Heart left ventricle (tissue), 16 donors: Measurements from ENCODE around the gene UQCC3. TPM values are rescaled to one million over a fixed set of nuclear protein-coding genes. Genes with fewer than 3 reads are reported as not detected.
"Not testable (repeated sequence)": the region's sequence is repeated elsewhere in the genome, so short reads cannot be mapped to it uniquely, and the experiment has no call there.

Experiments
- ATAC-seq, 4 donors: fragments of 200-7000 bp; cut with Tn5 transposase; one replicate each; pipeline ENCODE4 v1.9.1; 2020 to 2022; ENCODE audit warnings: moderate library complexity in 4 of 4, mild to moderate bottlenecking in 3 of 4, moderate number of reproducible peaks in 1 of 4
- DNase-seq, 5 donors: peaks; one replicate each; pipeline ENCODE4 v3.0.0-alpha.2; 2020
- H3K27ac ChIP-seq, 12 donors: fragments of 200-600 bp; sonication (generic) in 4 of 12; one replicate each; pipeline versions ENCODE4 v1.5.0 to v1.8.0; 2016 to 2022; ENCODE audit warnings: mild to moderate bottlenecking in 2 of 12
- H3K27me3 ChIP-seq, 9 donors: fragments of 200-600 bp; sonication (generic) in 2 of 9; one replicate each; pipeline versions ENCODE4 v1.5.1 to v1.8.0; 2016 to 2022; ENCODE audit warnings: mild to moderate bottlenecking in 3 of 9
- H3K36me3 ChIP-seq, 9 donors: fragments of 200-600 bp; sonication (generic) in 2 of 9; one replicate each; pipeline versions ENCODE4 v1.5.0 to v1.8.0; 2018 to 2022; ENCODE audit warnings: mild to moderate bottlenecking in 2 of 9
- H3K4me1 ChIP-seq, 12 donors: fragments of 200-600 bp; sonication (generic) in 4 of 12; one replicate each; pipeline versions ENCODE4 v1.5.0 to v1.8.0; 2016 to 2022; ENCODE audit warnings: mild to moderate bottlenecking in 3 of 12
- H3K4me3 ChIP-seq, 12 donors: fragments of 200-600 bp; sonication (generic) in 4 of 12; one replicate each; pipeline versions ENCODE4 v1.5.0 to v1.8.0; 2017 to 2022; ENCODE audit warnings: mild to moderate bottlenecking in 9 of 12, moderate library complexity in 4 of 12
- H3K9me3 ChIP-seq, 12 donors: fragments of 200-600 bp; sonication (generic) in 4 of 12; one replicate each; pipeline versions ENCODE4 v1.5.0 to v1.8.0; 2016 to 2022; ENCODE audit warnings: mild to moderate bottlenecking in 1 of 12
- CTCF ChIP-seq, 12 donors: fragments of 200-600 bp; sonication (generic) in 4 of 12; IDR thresholded peaks; one replicate each; pipeline versions ENCODE4 v1.5.0 to v1.8.0; 2018 to 2022; ENCODE audit warnings: antibody characterized with exemption in 12 of 12, mild to moderate bottlenecking in 5 of 12
- POLR2A ChIP-seq, 2 donors: fragments of 450-650 bp; IDR thresholded peaks; one replicate each; pipeline ENCODE4 v1.6.1; 2017; ENCODE audit warnings: antibody characterized with exemption in 2 of 2, mild to moderate bottlenecking in 2 of 2, moderate library complexity in 2 of 2
- WGBS, 4 donors: extraction: QIAGEN DNeasy Blood & Tissue Kit in 2 of 4; methylation state at CpG; one replicate each; pipeline versions ENCODE4 v1.1.5 to v1.1.7; 2013 to 2018; 5-methylcytosine and 5-hydroxymethylcytosine counted together
- intact Hi-C, 10 donors: fragments of 100-400 bp; cut with DNase I; formaldehyde crosslinking; loops; one replicate each; pipeline versions ENCODE4 v1.11.1 to v1.14.2; 2022
- polyA plus RNA-seq, 2 donors: library from polyadenylated mRNA; stranded (reverse); fragments of 200-250 nt; gene quantifications; one replicate each; pipeline ENCODE4 v1.2.3, GENCODE V29; 2013
- total RNA-seq, 9 donors: library from RNA; depleted of rRNA in 2 of 9; stranded (reverse); fragments of >200 nt in 2 of 9; fragmentation: NEBNext Ultra II Directional in 3 of 9; extraction: Animal tissue kit (Norgen Biotek cat#: 25700) in 3 of 9; gene quantifications; one replicate each; pipeline versions ENCODE4 v1.1.0 to v1.2.4, GENCODE V29; 2016 to 2023
- donor health status: ischemic (EF 13 %, LVEDD 7.1; RV severe dilation, severe dysfunction).
- donor health status: healthy with polysubstance abuse.
- donor health status: DM: no; HTN: yes; CAD: no.
- donor health status: DM: no; HTN: no; CAD: no.
- donor health status: ischemic (EF 25% LVEDD 6.9; RV normal size, moderate dysfunction).
- donor health status: ischemic (EF 25% LVEDD 5.7; RV mildly dilated, moderate dysfunction).
- donor health status: healthy.
- donor health status: DM: yes; HTN: yes; CAD: no.
- donor health status: ischemic (EF 35%, LVEDD 5.7; RV mildly dilated, moderate dysfunction).
- donor health status: nonischemic (EF 11% LVEDD 7.7; RV severe dilation, severe dysfunction).
- donor health status: DM: yes; HTN: yes; CAD: no.
- donor health status: PGD.
- donor health status: ischemic (EF 29% LVEDD 5.4; RV normal size, mild dysfunction).
- donor health status: nonischemic (EF 23%, LVEDD 6.1; RV moderate dilation, normal function).

The UQCC3 gene
- total and polyA plus RNA-seq, 11 donors, result 5.3 to 15.8 (median 6.1) TPM

DNA sequence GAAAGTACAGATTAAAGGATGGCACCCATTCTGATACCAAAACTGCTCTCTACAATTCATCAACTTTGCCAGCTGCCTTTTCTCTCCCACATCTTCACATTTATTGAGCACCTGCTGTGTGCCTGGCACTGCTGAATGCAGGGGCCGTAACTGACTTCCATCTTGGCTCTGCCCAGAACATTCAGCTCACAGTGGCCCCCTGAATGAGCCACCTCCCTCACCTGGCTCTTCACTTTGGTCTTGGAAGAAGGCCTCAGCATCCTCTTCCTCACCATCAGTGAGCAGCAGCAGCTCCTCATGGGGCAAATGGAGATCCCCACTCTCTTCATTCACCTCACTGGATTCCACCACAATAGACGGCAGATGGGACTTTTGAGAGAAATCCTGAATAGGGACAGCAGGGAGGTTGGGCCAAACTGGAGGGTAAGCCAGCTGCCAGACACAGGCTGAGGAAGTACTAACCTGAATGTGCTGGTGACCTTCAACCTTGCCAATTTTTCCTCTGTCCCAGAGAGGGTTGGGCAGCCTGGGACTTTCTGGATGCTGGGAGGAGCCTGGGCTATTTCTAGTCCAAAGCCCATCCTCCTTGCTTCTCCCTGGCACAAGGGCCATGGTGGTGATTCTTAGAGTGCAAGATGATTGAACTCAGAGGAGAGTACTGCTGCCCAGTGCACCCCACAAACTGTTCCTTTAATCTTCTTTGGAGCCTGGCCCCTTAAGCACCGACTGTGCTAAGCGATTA lies 1.9 kb upstream of the UQCC3 start:
- Histone ChIP-seq H3K36me3 (peaks cover 0 to 34% (median 28%) of the 10 kb centered on the region in 9 donors), H3K9me3 (no peaks in the 10 kb centered on the region), H3K27me3 (no peaks in the 10 kb centered on the region), H3K27ac (peak overlapping the region in 7 of 12 donors; percentile 4 to 97 (median 10)), H3K4me3 (no peak overlapping the region), H3K4me1 (peaks cover 5 to 63% (median 43%) of the 10 kb centered on the region in 12 donors)
- TF ChIP-seq POLR2A (IDR thresholded peaks at IDR 0.05) (no peak), CTCF (IDR thresholded peaks at IDR 0.05) (no peak)
- intact Hi-C loops, result loop anchor here in 2 of 10 donors (5.0 kb wide), 1 partner anchor 38 kb away; the partner anchor contains the start of genes BSCL2 (in 2 of the 2) and GNG3 (in 2 of the 2)
- peak in 2 of 5 donors; percentile 14 to 29 for DNase-seq
- 72 to 80% (median 77%) methylated on average over 4 of the region's 4 CpGs for WGBS, 4 donors
- ATAC-seq, result no peak

DNA sequence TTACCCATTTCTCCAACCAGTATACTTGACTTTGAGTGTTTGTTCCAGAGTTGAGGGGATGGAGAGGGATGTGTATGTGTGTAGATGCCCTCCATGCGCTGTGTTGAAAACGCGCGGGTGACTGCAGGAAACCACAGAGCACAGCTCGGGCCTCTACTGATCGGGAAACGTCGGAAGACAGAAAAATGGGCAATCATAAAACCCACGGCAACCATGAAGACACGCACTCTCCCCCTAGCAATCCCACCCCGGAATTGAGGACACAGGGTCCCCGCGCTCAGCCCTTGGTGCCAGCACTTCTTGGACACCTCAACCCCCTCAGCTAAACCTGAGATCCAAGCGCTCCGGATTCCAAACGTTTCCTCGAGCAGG lies 251 bp upstream of the UQCC3 start:
- TF ChIP-seq CTCF (IDR thresholded peaks at IDR 0.05) (no peak), POLR2A (IDR thresholded peaks at IDR 0.05) (no peak)
- Histone ChIP-seq H3K9me3 (no peaks in the 10 kb centered on the region), H3K27me3 (no peaks in the 10 kb centered on the region), H3K27ac (peak overlapping the region; percentile 82 to 97 (median 88)), H3K4me3 (peak overlapping the region; percentile 68 to 93 (median 76)), H3K4me1 (peaks cover 5 to 60% (median 38%) of the 10 kb centered on the region in 12 donors), H3K36me3 (peaks cover 0 to 50% (median 44%) of the 10 kb centered on the region in 9 donors)
- ATAC-seq (peak; percentile 27 to 32 (median 32)), DNase-seq (peak in 1 of 5 donors; percentile 50)
- 1 to 2% (median 1%) methylated on average over 17 of the region's 17 CpGs for WGBS, 4 donors
- intact Hi-C loops, result loop anchor here in 1 of 10 donors (5.0 kb wide), 1 partner anchor 36 kb away; the partner anchor contains the start of genes BSCL2 and GNG3

- DNase-seq (no peak), ATAC-seq (no peak)
- TF ChIP-seq CTCF (IDR thresholded peaks at IDR 0.05) (no peak), POLR2A (IDR thresholded peaks at IDR 0.05) (no peak)
- H3K27ac ChIP-seq, result peak overlapping the region in 2 of 12 donors; percentile 85 to 91
- H3K36me3 ChIP-seq, result peaks cover 0 to 53% (median 49%) of the 10 kb centered on the region in 9 donors
- H3K4me1 ChIP-seq, result peaks cover 5 to 54% (median 32%) of the 10 kb centered on the region in 12 donors
- no peaks in the 10 kb centered on the region for H3K27me3 ChIP-seq
- no peaks in the 10 kb centered on the region for H3K9me3 ChIP-seq
- intact Hi-C loops, result loop anchor here in 1 of 10 donors (5.0 kb wide), 1 partner anchor 34 kb away; the partner anchor contains the start of genes BSCL2 and GNG3
- WGBS, 4 donors, result 87 to 93% (median 90%) methylated on average over 2 of the region's 2 CpGs
- H3K4me3 ChIP-seq, result peak overlapping the region in 2 of 12 donors; percentile 76 to 85
These were observed 1.7 kb downstream of the UQCC3 start for GRCh38 chr11:62673196-62673525.

DNA sequence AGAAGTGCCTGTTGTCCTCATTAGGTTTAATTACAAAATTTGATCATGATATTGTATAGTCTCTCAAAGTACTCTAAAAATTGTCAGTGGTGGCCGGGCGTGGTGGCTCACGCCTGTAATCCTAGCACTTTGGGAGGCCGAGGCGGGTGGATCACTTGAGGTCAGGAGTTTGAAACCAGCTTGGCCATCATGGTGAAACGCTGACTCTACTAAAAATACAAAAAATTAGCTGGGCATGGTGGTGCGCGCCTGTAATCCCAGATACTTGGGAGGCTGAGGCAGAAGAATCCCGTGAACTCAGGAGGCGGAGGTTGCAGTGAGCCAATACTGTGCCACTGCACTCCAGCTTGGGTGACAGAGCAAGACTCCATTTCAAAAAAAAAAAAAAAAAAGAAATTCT lies 3.9 kb downstream of the UQCC3 start:
- Histone ChIP-seq H3K4me1 (peaks cover 7 to 58% (median 32%) of the 10 kb centered on the region in 12 donors), H3K36me3 (peaks cover 0 to 53% (median 49%) of the 10 kb centered on the region in 9 donors)
- not testable (repeated sequence) for H3K27ac ChIP-seq, ATAC-seq, H3K27me3 ChIP-seq, H3K4me3 ChIP-seq, H3K9me3 ChIP-seq
- intact Hi-C loops, result loop anchor here in 1 of 10 donors (5.0 kb wide), 1 partner anchor 73 kb away; the partner anchor contains the start of gene MTA2
- WGBS, 4 donors, result 89 to 98% (median 93%) methylated on average over 10 of the region's 10 CpGs
- peak in 1 of 5 donors; percentile 25 for DNase-seq
